GM12875 (cell line): Measurements from ENCODE around the gene ARAP1.

Experiments
- H3K4me3 ChIP-seq: one replicate; pipeline ENCODE4 v1.5.1; 2011; ENCODE audit warnings: low read depth, low read length, control low read depth
- CTCF ChIP-seq: IDR thresholded peaks from 2 replicates; pipeline ENCODE4 v1.5.1; 2011; ENCODE audit warnings: low read depth, mild to moderate bottlenecking, control low read depth, inconsistent platforms, low read length, moderate library complexity, borderline replicate concordance; ENCODE audit not compliant: insufficient read depth

The ARAP1 gene

DNA sequence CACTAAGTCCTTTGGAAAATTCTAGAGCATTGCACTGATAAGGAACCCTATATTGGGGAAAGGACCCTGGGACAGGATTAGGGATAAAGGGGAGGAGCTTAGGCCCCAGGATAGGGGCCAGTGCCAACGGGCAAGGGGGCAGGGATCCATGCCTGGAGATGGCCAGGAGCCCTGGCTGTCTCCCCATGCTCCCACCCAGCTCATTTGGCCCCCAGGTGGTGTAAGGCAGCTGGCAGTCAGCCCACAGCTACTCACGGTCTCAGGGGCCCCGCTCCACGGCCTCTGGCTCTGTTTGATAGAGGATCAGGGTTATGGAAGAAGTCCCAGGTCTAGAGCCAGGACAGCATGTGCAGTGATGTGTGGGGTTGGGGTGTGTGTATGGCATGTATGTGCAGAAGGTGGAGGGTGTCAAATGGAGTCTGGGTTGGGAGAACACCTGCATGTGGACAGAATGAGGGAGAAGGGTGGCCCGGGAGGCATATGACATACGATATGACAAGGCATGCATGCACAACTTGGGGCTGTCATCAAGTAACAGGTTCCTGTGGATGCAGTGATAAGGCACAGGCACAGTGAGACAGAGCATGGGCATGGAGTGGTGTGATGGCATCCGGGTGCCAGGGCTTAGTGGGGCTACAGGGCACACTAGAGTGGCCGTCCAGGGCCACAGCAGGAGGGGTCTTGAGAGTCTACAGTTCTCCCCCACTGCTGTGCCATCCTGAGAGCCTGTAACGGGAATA, 59.5 kb downstream of the ARAP1 start:
- no peak for TF ChIP-seq CTCF
- H3K4me3 ChIP-seq, result no peak overlapping the region

GRCh38 chr11:72690166-72690565, 62.0 kb downstream of the ARAP1 start:
- TF ChIP-seq CTCF, result no peak
- H3K4me3 ChIP-seq, result no peak overlapping the region

GRCh38 chr11:72688929-72689328, 63.3 kb downstream of the ARAP1 start:
- H3K4me3 ChIP-seq, result no peak overlapping the region
- no peak for TF ChIP-seq CTCF

DNA sequence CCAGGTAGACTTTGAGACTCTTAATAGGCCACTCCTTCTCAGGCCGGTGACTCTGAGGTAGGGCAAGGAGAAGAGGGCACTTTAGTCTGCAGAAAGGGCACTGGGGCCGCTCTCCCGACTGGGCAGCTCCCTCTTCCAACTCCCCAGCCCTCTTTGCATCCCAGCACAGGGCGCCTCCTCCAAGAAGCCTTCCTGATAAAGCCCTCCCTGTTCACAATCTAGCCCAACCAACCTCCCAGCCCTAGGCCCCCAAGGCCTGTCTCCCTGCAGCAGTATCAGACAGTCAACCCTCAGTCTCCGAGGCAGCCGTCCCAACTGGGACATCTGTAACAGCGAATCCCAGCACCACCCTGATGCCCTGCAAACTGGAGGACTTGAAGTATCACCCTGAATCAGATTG, 63.7 kb downstream of the ARAP1 start:
- H3K4me3 ChIP-seq, result no peak overlapping the region
- TF ChIP-seq CTCF, result no peak

DNA sequence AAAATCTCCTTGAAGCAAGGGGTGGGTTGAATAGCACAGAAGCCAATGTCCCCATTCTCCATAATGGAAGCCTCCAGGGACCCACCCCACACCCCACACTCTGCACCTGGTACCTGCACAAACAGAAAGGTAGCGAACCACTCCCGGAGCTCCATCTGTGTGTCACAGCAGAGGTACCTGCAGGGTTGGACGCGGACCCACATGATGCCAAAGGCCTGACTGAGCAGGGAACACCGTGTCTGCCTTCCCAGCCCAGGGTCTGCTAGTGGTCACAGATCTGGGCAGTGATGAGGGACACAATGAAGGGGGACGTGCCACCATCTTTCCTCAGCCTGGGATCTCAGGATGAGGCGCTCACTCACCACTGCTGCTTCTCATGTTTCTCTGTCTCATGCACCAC, 64.9 kb downstream of the ARAP1 start:
- TF ChIP-seq CTCF, result no peak
- no peak overlapping the region for H3K4me3 ChIP-seq

DNA sequence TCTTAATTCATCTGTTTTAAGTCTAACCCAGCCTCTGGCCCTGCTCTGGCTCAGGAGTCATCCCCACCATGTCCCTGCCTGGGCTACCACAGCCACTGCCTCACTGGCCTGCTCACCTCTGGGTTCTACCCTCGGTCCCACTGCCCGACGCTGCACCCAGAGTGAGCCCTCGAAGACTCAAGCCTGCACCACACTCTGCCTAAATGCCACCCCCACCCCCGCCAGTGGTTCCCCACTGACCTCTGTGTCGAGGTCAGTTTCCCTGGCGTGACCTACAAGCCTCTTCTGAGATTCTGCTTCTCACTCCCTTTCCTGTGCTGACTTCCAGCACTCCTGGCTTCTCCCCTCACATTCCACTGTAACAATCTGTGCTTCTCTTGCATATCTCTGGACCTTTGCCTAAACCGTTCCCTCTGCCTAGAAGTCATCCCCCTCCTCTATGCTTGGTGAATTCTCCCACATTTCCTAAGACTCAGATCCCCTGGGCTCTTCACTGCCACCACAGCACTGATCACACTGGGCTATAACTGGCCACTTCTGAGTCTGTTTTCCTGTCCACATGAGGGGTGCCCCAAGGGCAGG, 65.5 kb downstream of the ARAP1 start:
- TF ChIP-seq CTCF, result no peak
- no peak overlapping the region for H3K4me3 ChIP-seq
